ENCODE results near the gene MTX1. TPM values are rescaled to one million over a fixed set of nuclear protein-coding genes. Genes with fewer than 3 reads are reported as not detected.
A peak's percentile ranks its signal among the peaks of the same experiment; 100 is the strongest.

Gene MTX1
- total RNA-seq, 4 donors from 2014 or later: 20.5 to 54.8 (median 40.8) TPM

- intact Hi-C loops (cut with DNase I; ENCODE audit: low total_unique reads): no loop called here
- 10 to 12% methylated on average over 34 of the region's 35 CpGs for WGBS, 2 donors
Observed at GRCh38 chr1:155174324-155175280, 33.9 kb upstream of the MTX1 start.

GRCh38 chr1:155175281-155175926 lies 33.1 kb upstream of the MTX1 start:
- peak in 1 of 2 donors; percentile 79 for DNase-seq (ENCODE audit: low spot score in 2 of 2)
- WGBS, 2 donors: 81 to 84% methylated on average over 12 of the region's 12 CpGs
- TF ChIP-seq CTCF (IDR thresholded peaks at IDR 0.05): no peak
- TF ChIP-seq POLR2A (IDR thresholded peaks at IDR 0.05): no peak
- intact Hi-C loops (cut with DNase I; ENCODE audit: low total_unique reads): no loop called here
- no peak overlapping the region for H3K4me3 ChIP-seq (ENCODE audit: low read depth, poor library complexity, severe bottlenecking)

More at GRCh38 chr1:155174324-155175280, 33.9 kb upstream of the MTX1 start:
- DNase-seq (ENCODE audit: low spot score in 2 of 2): peak in 1 of 2 donors; percentile 84
- TF ChIP-seq POLR2A (IDR thresholded peaks at IDR 0.05): no peak
- no peak for TF ChIP-seq CTCF (IDR thresholded peaks at IDR 0.05)
- H3K4me3 ChIP-seq (ENCODE audit: low read depth, poor library complexity, severe bottlenecking): no peak overlapping the region

- no peak overlapping the region for H3K4me3 ChIP-seq (ENCODE audit: low read depth, poor library complexity, severe bottlenecking)
- 74 to 75% methylated on average over 9 of the region's 9 CpGs for whole genome bisulfite sequencing, 2 donors
- TF ChIP-seq CTCF (IDR thresholded peaks at IDR 0.05): no peak
- no peak for TF ChIP-seq POLR2A (IDR thresholded peaks at IDR 0.05)
- intact Hi-C loops (cut with DNase I; ENCODE audit: low total_unique reads): no loop called here
- DNase-seq (ENCODE audit: low spot score in 2 of 2): peak in 1 of 2 donors; percentile 84
Observed at GRCh38 chr1:155175927-155176371, 32.5 kb upstream of the MTX1 start.

- WGBS, 2 donors: 60 to 63% methylated on average over 8 of the region's 8 CpGs
- peak in 1 of 3 donors; percentile 11 for TF ChIP-seq CTCF (IDR thresholded peaks at IDR 0.05)
- no peak for TF ChIP-seq POLR2A (IDR thresholded peaks at IDR 0.05)
- H3K4me3 ChIP-seq (ENCODE audit: low read depth, poor library complexity, severe bottlenecking): no peak overlapping the region
- peak; percentile 77 to 96 for DNase-seq (ENCODE audit: low spot score in 2 of 2)
- intact Hi-C loops (cut with DNase I; ENCODE audit: low total_unique reads): no loop called here
Observed at GRCh38 chr1:155176544-155177071, 31.9 kb upstream of the MTX1 start.

- TF ChIP-seq POLR2A (IDR thresholded peaks at IDR 0.05) (no peak), CTCF (IDR thresholded peaks at IDR 0.05) (no peak)
- no peak overlapping the region for H3K4me3 ChIP-seq (ENCODE audit: low read depth, poor library complexity, severe bottlenecking)
- 65 to 75% methylated on average over 11 of the region's 11 CpGs for WGBS, 2 donors
- intact Hi-C loops (cut with DNase I; ENCODE audit: low total_unique reads): no loop called here
- DNase-seq (ENCODE audit: low spot score in 2 of 2): peak; percentile 20 to 75
Observed at GRCh38 chr1:155177192-155177917, 31.1 kb upstream of the MTX1 start.

Data from lower leg skin (tissue), 4 donors.